IgD-negative memory B cell (primary cell): ENCODE measurements around the gene STK32A. TPM values are rescaled to one million over a fixed set of nuclear protein-coding genes. Genes with fewer than 3 reads are reported as not detected.
A peak's percentile ranks its signal among the peaks of the same experiment; 100 is the strongest.

ENCODE experiments used
- H3K27ac Mint-ChIP-seq, 3 donors: one replicate each; pipeline ENCODE4 v1.8.0; 2020 to 2022; ENCODE audit warnings: mild to moderate bottlenecking in 3 of 3, mixed read lengths in 3 of 3, moderate library complexity in 1 of 3
- H3K27me3 Mint-ChIP-seq: one replicate; pipeline ENCODE4 v1.8.0; 2021; ENCODE audit warnings: mixed read lengths
- H3K36me3 Mint-ChIP-seq: one replicate; pipeline ENCODE4 v1.8.0; 2020; ENCODE audit warnings: mild to moderate bottlenecking, mixed read lengths
- H3K4me1 Mint-ChIP-seq, 3 donors: one replicate each; pipeline ENCODE4 v1.8.0; 2020 to 2022; ENCODE audit warnings: mixed read lengths in 3 of 3, mild to moderate bottlenecking in 1 of 3
- H3K4me3 Mint-ChIP-seq, 4 donors: one replicate each; pipeline ENCODE4 v1.8.0; 2020 to 2022; ENCODE audit warnings: mild to moderate bottlenecking in 4 of 4, mixed read lengths in 4 of 4, moderate library complexity in 3 of 4
- H3K9me3 Mint-ChIP-seq, 3 donors: one replicate each; pipeline ENCODE4 v1.8.0; 2020 to 2021; ENCODE audit warnings: mixed read lengths in 3 of 3, mild to moderate bottlenecking in 1 of 3
- polyA plus RNA-seq: library from polyadenylated mRNA; unstranded; fragments of 300-500 nt; fragmentation: Illumina TruSeq; gene quantifications from one replicate; pipeline ENCODE4 v1.2.3, GENCODE V29; 2021

STK32A gene
- polyA plus RNA-seq, 1 donor from 2014 or later: not detected

- no peaks in the 10 kb centered on the region for H3K4me1 Mint-ChIP-seq
- no peak overlapping the region for H3K27ac Mint-ChIP-seq
- H3K4me3 Mint-ChIP-seq: no peak overlapping the region
- H3K9me3 Mint-ChIP-seq: peaks cover 0 to 3% (median 2%) of the 10 kb centered on the region in 3 donors
- H3K27me3 Mint-ChIP-seq: no peaks in the 10 kb centered on the region
- no peaks in the 10 kb centered on the region for H3K36me3 Mint-ChIP-seq
Measured at GRCh38 chr5:147384346-147385193, 149.7 kb downstream of the STK32A start.

GRCh38 chr5:147387109-147387508, 152.3 kb downstream of the STK32A start:
- no peaks in the 10 kb centered on the region for H3K36me3 Mint-ChIP-seq
- H3K9me3 Mint-ChIP-seq: no peaks in the 10 kb centered on the region
- H3K27ac Mint-ChIP-seq: no peak overlapping the region
- no peaks in the 10 kb centered on the region for H3K4me1 Mint-ChIP-seq
- H3K4me3 Mint-ChIP-seq: no peak overlapping the region
- H3K27me3 Mint-ChIP-seq: peaks cover 2% of the 10 kb centered on the region

DNA sequence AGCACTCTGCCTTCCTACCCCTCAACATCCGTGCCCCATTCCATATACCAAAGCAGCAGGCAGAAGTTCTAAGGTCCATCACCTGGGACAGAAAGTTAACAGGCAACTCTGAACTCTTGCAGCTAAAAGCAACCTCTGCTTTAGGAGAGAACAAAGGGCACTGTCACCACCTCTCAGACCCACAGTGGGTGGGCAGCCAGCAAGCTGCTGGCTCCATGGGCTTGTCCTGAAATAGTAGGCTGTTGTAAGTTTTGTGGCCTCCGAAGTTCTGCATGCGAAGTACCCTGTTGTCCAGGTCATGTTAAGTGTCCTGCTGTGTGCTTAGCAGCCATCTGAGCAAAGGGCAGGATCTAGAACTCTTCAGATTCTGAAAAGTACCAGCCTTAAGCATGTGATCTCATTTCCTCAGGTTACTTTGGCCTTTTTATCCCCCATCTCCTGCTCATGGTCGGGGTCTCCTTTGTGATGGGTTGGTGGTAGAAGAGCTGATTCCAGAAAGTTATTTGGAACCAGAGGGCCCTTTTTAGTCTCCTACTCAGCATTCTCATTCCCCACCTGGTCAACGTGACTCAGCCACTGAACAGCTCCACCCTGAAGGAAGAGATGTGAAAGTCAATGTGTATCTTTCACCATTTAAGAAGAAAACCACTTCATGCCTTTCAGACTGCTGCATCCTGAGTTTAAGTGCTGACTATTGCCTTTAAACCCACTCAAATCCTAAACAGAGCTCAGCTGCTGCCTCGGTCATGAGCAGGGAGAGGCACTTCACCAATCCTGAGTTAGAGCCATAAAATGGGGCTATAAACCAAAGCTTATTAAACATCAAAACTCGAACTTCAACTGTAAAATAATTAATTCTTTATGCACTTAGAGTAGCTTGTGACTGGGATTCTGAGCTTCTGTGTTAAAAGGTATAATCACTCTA, 153.6 kb downstream of the STK32A start:
- Mint-ChIP-seq H3K4me1 (no peaks in the 10 kb centered on the region), H3K9me3 (no peaks in the 10 kb centered on the region), H3K4me3 (no peak overlapping the region), H3K36me3 (no peaks in the 10 kb centered on the region), H3K27ac (no peak overlapping the region), H3K27me3 (peaks cover 2% of the 10 kb centered on the region)

GRCh38 chr5:147390654-147391225, 155.9 kb downstream of the STK32A start:
- Mint-ChIP-seq H3K27ac (no peak overlapping the region), H3K4me1 (no peaks in the 10 kb centered on the region), H3K9me3 (peaks cover 0 to under 1% (median 0%) of the 10 kb centered on the region in 3 donors), H3K36me3 (no peaks in the 10 kb centered on the region), H3K27me3 (peaks cover 4% of the 10 kb centered on the region), H3K4me3 (no peak overlapping the region)

- Mint-ChIP-seq H3K9me3 (peaks cover 0 to 2% (median 0%) of the 10 kb centered on the region in 3 donors), H3K27ac (no peak overlapping the region), H3K4me1 (no peaks in the 10 kb centered on the region), H3K36me3 (no peaks in the 10 kb centered on the region), H3K4me3 (no peak overlapping the region), H3K27me3 (peaks cover 4% of the 10 kb centered on the region)
Measured at GRCh38 chr5:147391781-147392180, 157.0 kb downstream of the STK32A start.

DNA sequence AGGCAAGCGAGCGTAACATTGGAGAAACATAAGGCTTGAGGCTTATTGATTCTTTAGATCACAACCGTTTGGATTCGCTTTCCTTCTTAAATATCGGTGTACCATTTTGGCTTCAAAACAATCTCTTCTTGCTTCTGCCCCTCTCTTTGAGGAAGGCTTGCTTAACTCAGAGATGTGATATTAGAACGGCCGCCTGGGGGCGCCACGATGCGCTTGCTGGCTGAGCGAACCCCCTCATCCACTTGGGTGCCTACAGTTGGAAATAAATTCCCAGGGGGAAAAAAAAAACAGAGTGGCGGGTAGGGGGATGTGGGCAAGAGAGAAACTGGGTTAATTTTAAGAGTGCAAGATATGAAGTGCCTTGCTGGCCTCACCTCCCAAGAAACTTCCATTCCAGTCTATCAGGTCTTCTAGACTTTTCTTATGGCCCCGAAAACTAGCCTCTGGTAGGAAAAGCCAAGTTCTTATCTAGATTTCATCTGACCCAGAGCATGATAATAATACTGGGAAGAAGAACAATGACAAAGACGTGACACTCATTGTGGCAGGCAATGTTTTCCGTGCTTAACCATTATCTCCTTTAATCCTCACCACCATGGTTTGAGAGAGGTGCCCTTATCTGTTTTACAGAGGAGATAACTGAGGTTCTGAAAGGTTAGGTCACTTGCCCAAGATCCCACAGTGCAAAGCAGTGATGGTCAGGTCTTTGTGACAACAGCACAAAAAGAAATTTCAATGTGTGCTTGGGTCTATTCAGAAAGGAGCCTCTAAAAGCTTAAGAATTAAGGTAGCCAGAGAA, 159.2 kb downstream of the STK32A start:
- no peaks in the 10 kb centered on the region for H3K4me1 Mint-ChIP-seq
- H3K27me3 Mint-ChIP-seq: peaks cover 4% of the 10 kb centered on the region
- H3K9me3 Mint-ChIP-seq: peaks cover 0 to 2% (median 0%) of the 10 kb centered on the region in 3 donors
- H3K4me3 Mint-ChIP-seq: no peak overlapping the region
- H3K36me3 Mint-ChIP-seq: no peaks in the 10 kb centered on the region
- peak overlapping the region in 1 of 3 donors; percentile 37 for H3K27ac Mint-ChIP-seq

GRCh38 chr5:147396070-147396823, 161.4 kb downstream of the STK32A start:
- Mint-ChIP-seq H3K4me3 (no peak overlapping the region), H3K27me3 (peaks cover 2% of the 10 kb centered on the region), H3K9me3 (peaks cover 0 to 2% (median 0%) of the 10 kb centered on the region in 3 donors), H3K4me1 (no peaks in the 10 kb centered on the region), H3K27ac (no peak overlapping the region), H3K36me3 (no peaks in the 10 kb centered on the region)

DNA sequence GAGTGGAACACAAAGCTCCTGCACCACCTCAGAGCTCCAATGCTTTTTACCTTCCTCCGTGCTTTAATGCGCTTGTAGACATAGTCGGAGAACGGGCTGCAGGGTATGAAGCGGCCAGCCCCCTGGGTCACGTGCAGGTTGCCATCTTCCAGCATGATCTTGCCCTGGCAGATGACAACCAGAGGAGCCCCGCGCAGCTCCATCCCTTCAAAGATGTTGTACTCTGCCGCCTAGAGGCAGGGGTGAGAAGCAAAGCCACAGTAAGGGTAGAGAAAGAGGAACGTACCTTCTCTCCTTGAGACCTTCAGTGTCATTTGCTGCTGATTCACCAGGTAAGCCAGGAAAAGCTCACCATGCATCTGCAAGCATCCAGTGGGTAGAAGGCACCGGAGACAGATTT, 162.8 kb downstream of the STK32A start:
- H3K27me3 Mint-ChIP-seq: peaks cover 2% of the 10 kb centered on the region
- H3K27ac Mint-ChIP-seq: no peak overlapping the region
- H3K4me3 Mint-ChIP-seq: no peak overlapping the region
- peaks cover 0 to 2% (median under 1%) of the 10 kb centered on the region in 3 donors for H3K9me3 Mint-ChIP-seq
- no peaks in the 10 kb centered on the region for H3K4me1 Mint-ChIP-seq
- H3K36me3 Mint-ChIP-seq: no peaks in the 10 kb centered on the region

GRCh38 chr5:147398860-147399259, 164.0 kb downstream of the STK32A start:
- Mint-ChIP-seq H3K4me1 (no peaks in the 10 kb centered on the region), H3K4me3 (no peak overlapping the region), H3K36me3 (no peaks in the 10 kb centered on the region), H3K9me3 (peaks cover 0 to 5% (median 2%) of the 10 kb centered on the region in 3 donors), H3K27me3 (no peaks in the 10 kb centered on the region), H3K27ac (no peak overlapping the region)

- no peaks in the 10 kb centered on the region for H3K36me3 Mint-ChIP-seq
- H3K4me3 Mint-ChIP-seq: no peak overlapping the region
- peaks cover 1 to 5% (median 2%) of the 10 kb centered on the region in 3 donors for H3K9me3 Mint-ChIP-seq
- H3K27ac Mint-ChIP-seq: no peak overlapping the region
- H3K27me3 Mint-ChIP-seq: no peaks in the 10 kb centered on the region
- H3K4me1 Mint-ChIP-seq: no peaks in the 10 kb centered on the region
Measured at GRCh38 chr5:147400126-147400809, 165.4 kb downstream of the STK32A start.

GRCh38 chr5:147400881-147401280, 166.1 kb downstream of the STK32A start:
- no peak overlapping the region for H3K4me3 Mint-ChIP-seq
- no peak overlapping the region for H3K27ac Mint-ChIP-seq
- H3K4me1 Mint-ChIP-seq: no peaks in the 10 kb centered on the region
- H3K36me3 Mint-ChIP-seq: no peaks in the 10 kb centered on the region
- no peaks in the 10 kb centered on the region for H3K27me3 Mint-ChIP-seq
- H3K9me3 Mint-ChIP-seq: peaks cover under 1 to 5% (median 1%) of the 10 kb centered on the region in 3 donors

- no peak overlapping the region for H3K27ac Mint-ChIP-seq
- no peaks in the 10 kb centered on the region for H3K36me3 Mint-ChIP-seq
- no peaks in the 10 kb centered on the region for H3K4me1 Mint-ChIP-seq
- H3K4me3 Mint-ChIP-seq: no peak overlapping the region
- H3K9me3 Mint-ChIP-seq: peaks cover 0 to 5% (median 4%) of the 10 kb centered on the region in 3 donors
- H3K27me3 Mint-ChIP-seq: no peaks in the 10 kb centered on the region
Measured at GRCh38 chr5:147403651-147404640, 169.1 kb downstream of the STK32A start.
